GM21447 (cell line): ENCODE results near the gene AGPS.
"Not testable (repeated sequence)": the region's sequence is repeated elsewhere in the genome, so short reads cannot be mapped to it uniquely, and the experiment has no call there.

ENCODE experiments used
- ATAC-seq: cut with Tn5 transposase; IDR thresholded peaks from one replicate; pipeline ENCODE4 v1.9.1; 2021; ENCODE audit not compliant: unreplicated experiment

Gene AGPS

GRCh38 chr2:177466337-177467195 lies 74.0 kb downstream of the AGPS start:
- ATAC-seq: no peak

- no peak for ATAC-seq
These were observed 75.1 kb downstream of the AGPS start for GRCh38 chr2:177467646-177468045.

- ATAC-seq: no peak
These were observed 79.4 kb downstream of the AGPS start for GRCh38 chr2:177471990-177472389.

GRCh38 chr2:177474301-177474700 lies 81.7 kb downstream of the AGPS start:
- no peak for ATAC-seq

- no peak for ATAC-seq
These were observed 82.4 kb downstream of the AGPS start for GRCh38 chr2:177474998-177475397.

- ATAC-seq: no peak
These were observed 84.3 kb downstream of the AGPS start for GRCh38 chr2:177476897-177477296.

- ATAC-seq: no peak
These were observed 85.5 kb downstream of the AGPS start for GRCh38 chr2:177478029-177478428.

- ATAC-seq: no peak
These were observed 86.3 kb downstream of the AGPS start for GRCh38 chr2:177478907-177479306.

- ATAC-seq: no peak
These were observed 89.6 kb downstream of the AGPS start for GRCh38 chr2:177482195-177482594.

GRCh38 chr2:177483531-177483930 lies 91.0 kb downstream of the AGPS start:
- no peak for ATAC-seq

GRCh38 chr2:177484180-177484795 lies 91.7 kb downstream of the AGPS start:
- no peak for ATAC-seq

GRCh38 chr2:177485657-177486056 lies 93.1 kb downstream of the AGPS start:
- ATAC-seq: not testable (repeated sequence)

- no peak for ATAC-seq
These were observed 97.2 kb downstream of the AGPS start for GRCh38 chr2:177489719-177490301.

GRCh38 chr2:177495945-177496344 lies 103.4 kb downstream of the AGPS start:
- no peak for ATAC-seq

GRCh38 chr2:177496921-177497320 lies 104.3 kb downstream of the AGPS start:
- ATAC-seq: no peak

GRCh38 chr2:177501186-177501585 lies 108.6 kb downstream of the AGPS start:
- ATAC-seq: no peak

- no peak for ATAC-seq
These were observed 113.9 kb downstream of the AGPS start for GRCh38 chr2:177506505-177506904.

GRCh38 chr2:177506998-177507397 lies 114.4 kb downstream of the AGPS start:
- no peak for ATAC-seq

GRCh38 chr2:177516824-177517544 lies 124.4 kb downstream of the AGPS start:
- no peak for ATAC-seq

- no peak for ATAC-seq
These were observed 126.2 kb downstream of the AGPS start for GRCh38 chr2:177518754-177519153.

- ATAC-seq: no peak
These were observed 127.1 kb downstream of the AGPS start for GRCh38 chr2:177519534-177520115.
